Iris pigment epithelial cell (primary cell): ENCODE measurements around the gene GRID1.

Experiments
- DNase-seq: peaks from one replicate; pipeline ENCODE4 v3.0.0-alpha.2; 2011; ENCODE audit warnings: low read depth

Gene GRID1

GRCh38 chr10:86337121-86337601 is 29.4 kb downstream of the GRID1 start:
- DNase-seq = no peak

- DNase-seq = no peak
These were observed 30.3 kb downstream of the GRID1 start for GRCh38 chr10:86336341-86336740.

- DNase-seq = no peak
These were observed 30.8 kb downstream of the GRID1 start for GRCh38 chr10:86335831-86336230.

- no peak for DNase-seq
These were observed 31.3 kb downstream of the GRID1 start for GRCh38 chr10:86335257-86335656.

- no peak for DNase-seq
These were observed 32.0 kb downstream of the GRID1 start for GRCh38 chr10:86334488-86335085.

GRCh38 chr10:86333826-86334487 is 32.6 kb downstream of the GRID1 start:
- no peak for DNase-seq

GRCh38 chr10:86331861-86332260 is 34.7 kb downstream of the GRID1 start:
- no peak for DNase-seq

- DNase-seq = no peak
These were observed 35.5 kb downstream of the GRID1 start for GRCh38 chr10:86330778-86331763.

GRCh38 chr10:86329896-86330680 is 36.5 kb downstream of the GRID1 start:
- DNase-seq = no peak

GRCh38 chr10:86329093-86329710 is 37.4 kb downstream of the GRID1 start:
- no peak for DNase-seq

- DNase-seq = no peak
These were observed 38.5 kb downstream of the GRID1 start for GRCh38 chr10:86327954-86328725.

- no peak for DNase-seq
These were observed 41.4 kb downstream of the GRID1 start for GRCh38 chr10:86325158-86325557.

GRCh38 chr10:86321568-86321967 is 45.0 kb downstream of the GRID1 start:
- DNase-seq = no peak

- DNase-seq = no peak
These were observed 46.9 kb downstream of the GRID1 start for GRCh38 chr10:86319676-86320075.

GRCh38 chr10:86317949-86318725 is 48.5 kb downstream of the GRID1 start:
- no peak for DNase-seq

- DNase-seq = no peak
These were observed 49.6 kb downstream of the GRID1 start for GRCh38 chr10:86316990-86317389.

- DNase-seq = no peak
These were observed 50.2 kb downstream of the GRID1 start for GRCh38 chr10:86316274-86316835.

- DNase-seq = no peak
These were observed 51.0 kb downstream of the GRID1 start for GRCh38 chr10:86315549-86315942.
